Bronchial epithelial cell (primary cell): ENCODE results near the gene ARPC1B. TPM values are rescaled to one million over a fixed set of nuclear protein-coding genes. Genes with fewer than 3 reads are reported as not detected.
"Not testable (repeated sequence)": the region's sequence is repeated elsewhere in the genome, so short reads cannot be mapped to it uniquely, and the experiment has no call there.

ENCODE experiments used
- DNase-seq: peaks from one replicate; pipeline ENCODE4 v3.0.0-alpha.2; 2010; ENCODE audit warnings: low read depth
- FAIRE-seq: peaks from 2 replicates; lab custom pipeline; 2011; peaks lifted over from hg19 to GRCh38; lab: Jason Lieb, UNC
- H3K27me3 ChIP-seq: 2 replicates; pipeline ENCODE4 v1.5.1; 2011; ENCODE audit warnings: low read length; ENCODE audit not compliant: control insufficient read depth, insufficient read depth
- H3K36me3 ChIP-seq: 2 replicates; pipeline ENCODE4 v1.5.1; 2011; ENCODE audit warnings: low read length; ENCODE audit not compliant: control insufficient read depth, insufficient read depth
- H3K4me3 ChIP-seq: 2 replicates; pipeline ENCODE4 v1.5.1; 2011; ENCODE audit warnings: mild to moderate bottlenecking, low read depth, low read length, control low read depth
- CTCF ChIP-seq: IDR thresholded peaks from 2 replicates; pipeline ENCODE4 v1.5.1; 2011; ENCODE audit warnings: mild to moderate bottlenecking, moderate library complexity, low read length, control low read depth, inconsistent platforms; ENCODE audit not compliant: insufficient read depth, severe bottlenecking
- total RNA-seq: library from RNA; depleted of rRNA; stranded (reverse); fragments of >200 nt; gene quantifications from 2 replicates; pipeline ENCODE4 v1.2.1, GENCODE V29; 2014

The ARPC1B gene
- total RNA-seq, 1 donor from 2014 or later = 569 TPM

GRCh38 chr7:99331002-99331401 lies 43.5 kb upstream of the ARPC1B start:
- TF ChIP-seq CTCF = no peak
- DNase-seq = no peak
- H3K27me3 ChIP-seq = no peaks in the 10 kb centered on the region
- no peak overlapping the region for H3K4me3 ChIP-seq
- peaks cover 2% of the 10 kb centered on the region for H3K36me3 ChIP-seq
- FAIRE-seq = no peak

- H3K4me3 ChIP-seq = no peak overlapping the region
- H3K36me3 ChIP-seq = peaks cover 20% of the 10 kb centered on the region
- no peak for FAIRE-seq
Measured at GRCh38 chr7:99339595-99339994, 34.9 kb upstream of the ARPC1B start.

GRCh38 chr7:99340659-99341058 lies 33.9 kb upstream of the ARPC1B start:
- Histone ChIP-seq H3K27me3 (no peaks in the 10 kb centered on the region), H3K36me3 (peaks cover 19% of the 10 kb centered on the region), H3K4me3 (no peak overlapping the region)
- FAIRE-seq = no peak
- no peak for TF ChIP-seq CTCF
- no peak for DNase-seq

More at GRCh38 chr7:99339595-99339994, 34.9 kb upstream of the ARPC1B start:
- no peak for DNase-seq
- no peak for TF ChIP-seq CTCF
- H3K27me3 ChIP-seq = no peaks in the 10 kb centered on the region

- no peak overlapping the region for H3K4me3 ChIP-seq
- FAIRE-seq = no peak
- H3K36me3 ChIP-seq = peaks cover 24% of the 10 kb centered on the region
- no peak for DNase-seq
- TF ChIP-seq CTCF = no peak
- H3K27me3 ChIP-seq = no peaks in the 10 kb centered on the region
Measured at GRCh38 chr7:99344061-99344647, 30.4 kb upstream of the ARPC1B start.

- not testable (repeated sequence) for H3K4me3 ChIP-seq, FAIRE-seq, H3K27me3 ChIP-seq, DNase-seq
- peaks cover 24% of the 10 kb centered on the region for H3K36me3 ChIP-seq
Measured at GRCh38 chr7:99350641-99351040, 23.9 kb upstream of the ARPC1B start.

- H3K27me3 ChIP-seq = no peaks in the 10 kb centered on the region
- DNase-seq (no peak), FAIRE-seq (no peak)
- no peak overlapping the region for H3K4me3 ChIP-seq
- H3K36me3 ChIP-seq = peaks cover 19% of the 10 kb centered on the region
- no peak for TF ChIP-seq CTCF
Measured at GRCh38 chr7:99352247-99352646, 22.3 kb upstream of the ARPC1B start.
